ENCODE results near the gene AGR2.
A peak's percentile ranks its signal among the peaks of the same experiment; 100 is the strongest.

AGR2 gene

DNA sequence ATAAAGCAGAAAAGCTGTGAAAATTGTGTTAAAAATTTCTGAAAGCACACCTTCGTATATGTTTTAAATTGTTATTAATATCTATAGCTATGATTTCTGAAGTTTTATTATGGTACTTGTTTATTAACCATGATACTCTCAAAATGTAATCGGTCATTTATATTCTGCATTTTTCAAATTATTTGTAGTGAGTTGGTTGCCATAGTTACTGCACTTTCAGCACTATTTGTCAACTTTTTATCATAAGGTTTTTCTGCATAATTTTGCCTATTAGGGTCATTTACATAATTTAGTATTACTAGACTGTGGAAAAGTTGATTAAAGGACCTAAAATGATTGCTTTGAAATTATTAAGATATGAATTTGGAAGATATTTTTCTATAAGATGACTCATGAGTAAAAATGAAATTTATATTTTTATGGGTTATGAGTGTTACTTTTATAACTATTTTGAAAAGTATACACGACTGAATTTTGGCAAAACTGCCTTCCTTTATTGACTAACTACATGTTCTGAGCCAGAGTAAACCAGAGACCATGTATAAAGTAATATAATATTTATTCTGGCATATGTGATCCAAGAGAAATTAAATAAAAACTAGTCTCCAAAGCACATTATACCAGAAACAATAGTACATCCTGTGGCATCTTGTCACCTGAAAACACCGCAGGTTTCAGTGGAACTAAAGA, 7.9 kb upstream of the AGR2 start:
- DNase-seq (ENCODE audit: low spot score), result no peak

- DNase-seq (ENCODE audit: low spot score), result peak; percentile 47
Observed at GRCh38 chr7:16811551-16811950, 6.8 kb upstream of the AGR2 start.

GRCh38 chr7:16810573-16810972, 5.8 kb upstream of the AGR2 start:
- DNase-seq (ENCODE audit: low spot score), result no peak

DNA sequence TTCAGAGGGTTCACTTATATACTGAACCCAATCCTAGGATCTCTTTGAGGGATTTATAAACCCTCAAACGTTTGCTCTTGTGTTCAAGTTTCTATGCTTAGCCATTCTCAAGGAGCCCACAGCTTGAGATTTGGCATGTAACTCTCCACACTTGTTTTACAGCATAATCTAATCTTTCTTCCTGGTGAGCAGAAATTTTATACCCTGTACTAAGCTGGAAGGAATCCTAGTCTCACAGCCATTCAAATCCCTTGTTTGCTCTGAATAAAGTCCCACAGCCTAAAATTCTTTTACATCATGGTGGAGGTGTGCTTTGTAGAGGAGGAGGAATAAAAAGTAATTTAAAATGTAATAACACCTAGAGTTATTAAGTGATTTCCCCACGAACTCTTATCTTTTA, 5.3 kb upstream of the AGR2 start:
- DNase-seq (ENCODE audit: low spot score), result no peak

- DNase-seq (ENCODE audit: low spot score), result no peak
Observed at GRCh38 chr7:16805441-16805840, 642 bp upstream of the AGR2 start.

DNA sequence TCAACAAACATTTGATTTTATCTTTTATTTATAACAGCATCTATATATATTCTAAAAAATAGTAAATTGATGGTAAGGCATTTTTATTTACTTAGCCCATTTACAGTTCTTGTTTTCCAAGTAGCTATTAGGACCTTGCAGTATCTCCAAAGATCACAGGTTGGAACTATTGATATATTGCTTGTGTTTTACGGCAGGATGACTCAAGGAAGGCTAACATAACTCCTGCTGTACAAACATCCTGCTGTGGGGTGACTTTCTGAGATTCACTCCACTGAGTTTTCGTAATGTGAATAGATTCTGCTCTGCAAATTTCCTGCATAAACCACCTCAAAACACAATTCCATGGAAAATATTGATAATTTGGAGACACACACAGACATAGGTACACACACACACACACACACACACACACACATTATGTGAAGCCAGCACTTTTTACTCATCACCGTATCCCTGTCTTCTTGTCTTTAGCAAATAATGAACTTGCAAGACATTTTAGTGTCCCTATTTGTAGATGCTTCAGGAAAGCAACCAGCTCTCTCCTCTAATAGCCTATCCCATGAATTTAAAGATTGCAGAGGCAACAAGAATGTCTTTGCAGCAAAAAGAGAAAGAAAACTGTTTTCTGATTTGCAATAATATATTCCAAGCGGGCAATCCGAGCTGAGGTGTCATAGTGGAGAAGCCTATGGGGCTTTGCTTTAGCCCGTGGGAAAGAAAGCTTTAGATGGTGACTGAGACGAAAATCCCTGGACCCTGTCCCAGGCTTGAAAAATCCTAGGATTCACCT, 722 bp downstream of the AGR2 start:
- peak; percentile 41 for DNase-seq (ENCODE audit: low spot score)

- no peak for DNase-seq (ENCODE audit: low spot score)
Observed at GRCh38 chr7:16803125-16803524, 1.7 kb downstream of the AGR2 start.

- no peak for DNase-seq (ENCODE audit: low spot score)
Observed at GRCh38 chr7:16801579-16801978, 3.2 kb downstream of the AGR2 start.

GRCh38 chr7:16801111-16801542, 3.7 kb downstream of the AGR2 start:
- DNase-seq (ENCODE audit: low spot score), result peak; percentile 85

DNA sequence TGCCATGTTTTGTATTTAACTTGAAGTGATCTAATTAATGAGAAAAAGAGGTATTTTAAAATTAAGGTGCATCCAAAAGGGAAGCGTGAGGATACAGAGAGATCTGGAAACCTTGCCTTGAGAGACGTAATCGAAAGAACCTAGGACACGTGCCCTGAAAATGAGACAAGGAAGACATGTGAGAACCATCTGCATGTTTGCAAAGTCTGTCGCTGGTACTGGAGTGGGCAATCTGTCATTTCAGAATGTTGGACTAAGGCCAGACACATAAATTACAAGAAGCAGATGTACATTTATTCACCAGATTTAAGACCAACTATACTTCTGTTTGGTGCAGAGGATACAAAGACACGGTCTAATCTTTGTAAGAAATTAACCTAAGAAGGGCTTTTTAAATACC, 9.2 kb downstream of the AGR2 start:
- no peak for DNase-seq (ENCODE audit: low spot score)

- no peak for DNase-seq (ENCODE audit: low spot score)
Observed at GRCh38 chr7:16794986-16795385, 9.8 kb downstream of the AGR2 start.

DNA sequence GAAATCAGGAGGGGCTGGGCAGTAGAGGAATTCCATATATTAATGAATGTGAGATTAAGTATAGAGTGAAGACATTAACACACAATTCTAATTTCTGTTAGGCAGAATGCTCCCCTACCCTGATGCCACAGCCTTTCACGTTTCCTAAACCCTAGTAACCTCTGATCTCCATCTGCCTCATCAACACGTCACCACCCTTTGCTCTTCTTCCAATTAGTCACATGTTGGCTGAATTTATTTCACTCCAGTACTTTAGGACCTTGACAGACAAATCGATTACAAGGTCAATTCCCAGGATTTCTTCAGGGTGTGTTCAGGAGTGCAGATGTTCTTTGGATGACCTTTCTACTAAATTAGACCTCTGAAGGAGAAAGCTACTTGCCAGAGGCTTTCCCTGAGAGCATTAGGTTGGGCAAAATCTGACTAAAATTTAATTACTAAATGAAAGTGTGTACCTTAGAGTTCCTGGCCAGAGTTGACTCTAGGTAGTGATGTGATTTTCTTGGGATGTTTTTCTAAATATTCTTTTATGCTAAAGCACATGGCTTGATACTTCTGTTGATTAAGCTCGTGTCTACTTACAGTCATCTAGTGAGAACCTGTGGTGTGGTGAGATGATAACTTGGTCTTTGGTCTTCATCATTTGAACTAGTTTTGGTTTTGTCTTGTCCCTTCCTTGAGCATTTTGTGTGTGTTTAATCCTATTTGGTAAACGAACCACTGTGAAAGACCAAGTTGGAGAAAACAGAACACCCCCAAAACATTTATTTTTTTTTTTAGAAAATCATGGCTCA, 12.7 kb downstream of the AGR2 start:
- no peak for DNase-seq (ENCODE audit: low spot score)

GRCh38 chr7:16791071-16791470, 13.7 kb downstream of the AGR2 start:
- DNase-seq (ENCODE audit: low spot score), result no peak

DNA sequence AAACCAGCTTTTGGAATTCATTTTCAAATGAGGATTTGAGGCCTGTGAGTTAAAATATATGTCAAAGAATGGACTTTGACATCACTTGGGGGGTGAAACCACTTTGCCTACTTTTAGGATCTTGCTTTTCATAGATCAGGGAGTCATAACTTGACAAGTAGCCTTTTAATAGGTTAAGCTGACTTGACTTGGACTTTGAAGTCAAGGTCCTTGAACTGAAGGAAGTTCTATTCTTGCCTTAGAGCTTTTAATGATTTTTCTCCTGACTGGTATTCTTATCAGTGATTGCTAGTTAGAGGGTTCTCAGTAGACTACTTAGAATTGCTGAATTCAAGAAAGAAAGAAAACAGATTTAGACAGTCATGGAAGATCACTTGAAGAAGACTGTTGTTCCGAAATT, 17.7 kb downstream of the AGR2 start:
- no peak for DNase-seq (ENCODE audit: low spot score)

DNA sequence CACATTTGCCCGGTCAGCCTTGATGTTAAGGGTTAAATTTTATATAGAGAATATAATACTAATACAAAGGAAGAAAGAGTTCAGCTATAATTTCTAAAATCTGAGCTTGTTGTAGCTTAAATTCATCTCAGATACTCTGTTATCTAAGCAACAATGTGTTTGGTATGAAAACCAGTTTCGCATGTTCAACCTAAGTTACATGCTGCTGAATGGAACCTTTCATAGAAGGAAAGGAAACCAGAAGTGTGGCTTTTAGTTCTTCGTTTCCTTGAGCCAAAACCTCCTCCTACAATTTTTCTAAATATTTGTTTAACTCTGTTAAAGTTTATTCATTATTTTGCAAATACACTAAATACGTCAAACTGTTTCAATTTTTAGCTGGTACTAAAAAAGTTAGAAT, 18.5 kb downstream of the AGR2 start:
- DNase-seq (ENCODE audit: low spot score), result no peak

DNA sequence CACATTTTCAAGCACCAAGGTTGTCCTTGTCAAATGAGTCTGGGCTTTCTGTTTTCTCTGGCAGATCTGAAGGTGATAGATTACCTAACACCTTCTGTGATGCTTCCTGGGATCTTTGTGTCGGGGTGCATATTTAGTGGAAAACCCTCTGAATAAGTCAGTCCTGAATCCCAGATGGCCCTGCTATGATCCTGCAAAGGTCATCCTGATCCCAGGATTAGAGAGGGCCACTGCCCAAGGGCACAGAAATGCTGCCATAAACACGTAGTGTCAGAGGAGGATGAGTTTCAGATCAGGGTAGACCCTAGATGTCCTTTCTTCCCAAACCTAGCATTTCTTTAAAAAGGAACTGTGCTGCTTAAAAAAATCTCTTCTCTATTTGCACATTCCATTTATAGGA, 19.0 kb downstream of the AGR2 start:
- no peak for DNase-seq (ENCODE audit: low spot score)

DNA sequence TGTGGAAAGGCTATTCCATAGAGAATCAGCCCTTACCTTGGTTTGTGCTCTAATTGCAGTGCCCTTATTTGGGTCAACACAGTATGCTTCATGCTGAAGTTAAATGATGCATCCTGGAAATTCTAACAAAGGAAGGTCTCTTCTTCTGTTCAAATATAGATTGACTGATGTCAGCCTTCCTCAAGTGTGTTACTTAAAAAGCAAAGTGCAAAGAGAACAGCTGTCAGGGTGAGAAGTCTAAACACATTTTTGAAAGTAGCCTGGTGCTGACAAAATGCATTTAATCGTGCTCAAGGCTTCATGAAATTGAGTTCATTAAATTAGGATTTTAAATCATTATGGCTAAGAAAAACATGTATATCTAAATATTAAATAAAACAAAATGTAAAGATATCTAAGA, 19.5 kb downstream of the AGR2 start:
- no peak for DNase-seq (ENCODE audit: low spot score)

DNA sequence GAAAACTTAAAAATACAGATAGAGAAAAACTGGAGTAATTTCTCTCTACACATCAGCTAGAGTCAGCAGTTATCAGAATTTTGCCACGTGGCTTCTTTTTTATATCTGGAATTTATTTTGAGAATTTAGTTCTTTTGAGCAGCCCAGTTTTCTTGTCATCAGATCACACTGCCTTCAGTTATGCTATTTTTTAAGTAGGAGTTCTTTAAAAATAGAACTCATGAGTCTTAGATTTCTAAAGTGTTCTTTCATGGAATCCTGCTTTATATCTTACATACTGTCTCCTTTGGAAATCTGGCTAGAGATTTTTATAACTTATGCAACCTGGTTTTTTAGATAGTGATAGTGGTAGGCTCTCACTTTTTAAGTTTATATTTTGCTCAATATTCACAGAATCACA, 24.2 kb downstream of the AGR2 start:
- no peak for DNase-seq (ENCODE audit: low spot score)

DNA sequence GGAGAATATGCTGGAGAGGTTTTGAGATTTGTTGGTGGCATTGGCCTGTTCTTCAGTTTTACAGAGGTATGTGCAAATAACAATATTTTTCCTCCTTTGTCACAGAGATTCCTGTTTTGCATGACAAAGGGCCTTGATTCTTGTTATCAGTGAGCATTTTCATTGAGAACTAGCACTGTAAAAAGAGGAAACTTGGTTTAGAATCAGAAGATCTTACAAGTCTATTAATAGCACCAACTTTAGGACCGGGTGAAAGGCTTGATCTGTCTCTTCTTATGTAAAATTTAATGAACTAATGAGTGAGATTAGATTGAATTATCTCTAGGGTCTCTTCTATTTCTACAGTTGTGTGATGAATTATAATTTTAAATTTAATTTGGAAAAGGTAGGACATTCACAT, 25.7 kb downstream of the AGR2 start:
- no peak for DNase-seq (ENCODE audit: low spot score)

DNA sequence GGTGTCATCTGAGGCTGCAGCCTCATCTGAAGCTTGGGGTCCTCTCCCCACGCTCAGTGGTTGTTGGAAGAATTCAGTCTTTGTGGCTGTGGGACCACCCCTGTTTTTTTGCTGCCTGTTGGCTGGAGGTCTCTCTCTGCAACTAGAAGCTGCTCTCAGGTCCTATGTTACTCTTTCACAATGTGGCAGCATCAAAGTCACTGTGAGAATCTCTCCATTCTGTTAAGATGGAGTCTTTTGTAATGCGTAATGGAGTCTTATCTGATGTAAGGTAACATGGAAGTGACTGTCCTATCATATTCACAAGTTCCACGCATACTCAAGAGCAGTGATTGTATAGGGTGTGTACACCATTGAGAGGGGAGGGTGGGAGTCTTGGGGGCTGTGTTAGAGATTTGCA, 26.3 kb downstream of the AGR2 start:
- no peak for DNase-seq (ENCODE audit: low spot score)

- DNase-seq (ENCODE audit: low spot score), result no peak
Observed at GRCh38 chr7:16776053-16776452, 28.7 kb downstream of the AGR2 start.

DNA sequence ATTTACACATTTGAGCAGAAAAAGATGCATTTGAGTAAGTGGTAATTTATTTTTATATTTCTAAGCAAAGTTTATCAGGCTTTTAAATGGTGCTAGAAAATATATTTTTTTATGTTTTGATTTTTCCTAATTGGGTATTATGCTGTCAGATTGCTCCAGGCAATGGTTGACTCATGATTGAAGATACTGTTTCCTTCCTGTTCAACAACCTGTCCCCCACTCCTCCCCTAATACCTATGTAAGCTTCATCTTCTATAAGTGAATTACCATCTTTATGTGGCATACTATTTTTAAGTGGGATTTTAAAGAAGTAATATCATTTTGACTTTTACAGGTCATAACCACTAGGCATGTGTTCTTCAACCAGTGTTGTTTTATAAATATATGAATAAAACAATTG, 29.8 kb downstream of the AGR2 start:
- no peak for DNase-seq (ENCODE audit: low spot score)

- no peak for DNase-seq (ENCODE audit: low spot score)
Observed at GRCh38 chr7:16774294-16774693, 30.5 kb downstream of the AGR2 start.

Data from kidney tubule cell (primary cell).